IMR-90 (cell line): ENCODE results near the gene STOM.

ENCODE experiments used
- CTCF ChIP-seq: conservative IDR thresholded peaks from 2 replicates; pipeline ENCODE4 v1.5.1; 2012; ENCODE audit warnings: mild to moderate bottlenecking, low read depth, low read length, improper control_type of control experiment
- MAFK ChIP-seq: IDR thresholded peaks from 2 replicates; pipeline ENCODE4 v1.6.1; 2012; ENCODE audit warnings: low read depth, low read length, improper control_type of control experiment
- MAZ ChIP-seq: IDR thresholded peaks from 2 replicates; pipeline ENCODE4 v1.6.1; 2012; ENCODE audit warnings: low read depth, mild to moderate bottlenecking, low read length, improper control_type of control experiment, moderate library complexity, borderline replicate concordance
- RAD21 ChIP-seq: IDR thresholded peaks from 2 replicates; pipeline ENCODE4 v1.6.1; 2012; ENCODE audit warnings: low read length, improper control_type of control experiment

GRCh38 chr9:121336665-121337064 lies 33.4 kb downstream of the STOM start:
- TF ChIP-seq CTCF (no peak), MAFK (no peak), RAD21 (no peak), MAZ (no peak)
